NCI-H146 treated with DMSO at 0.1 percent for 48 hours (cell line): ENCODE results near the gene TM9SF2.
A peak's percentile ranks its signal among the peaks of the same experiment; 100 is the strongest.

Source experiments
- DNase-seq: peaks from one replicate; lab custom pipeline; 2025; ENCODE audit not compliant: unreplicated experiment; lab: John Stamatoyannopoulos, UW

The TM9SF2 gene

GRCh38 chr13:99575376-99576120, 74.3 kb downstream of the TM9SF2 start:
- DNase-seq, result no peak

- no peak for DNase-seq
Observed at GRCh38 chr13:99577934-99578917, 77.0 kb downstream of the TM9SF2 start.

GRCh38 chr13:99580500-99581268, 79.4 kb downstream of the TM9SF2 start:
- DNase-seq, result no peak

- no peak for DNase-seq
Observed at GRCh38 chr13:99582511-99582910, 81.2 kb downstream of the TM9SF2 start.

- DNase-seq, result no peak
Observed at GRCh38 chr13:99585609-99586008, 84.3 kb downstream of the TM9SF2 start.

- no peak for DNase-seq
Observed at GRCh38 chr13:99587021-99587420, 85.7 kb downstream of the TM9SF2 start.

- DNase-seq, result no peak
Observed at GRCh38 chr13:99587893-99588606, 86.8 kb downstream of the TM9SF2 start.

- DNase-seq, result no peak
Observed at GRCh38 chr13:99589575-99589974, 88.3 kb downstream of the TM9SF2 start.

- DNase-seq, result no peak
Observed at GRCh38 chr13:99590519-99591011, 89.3 kb downstream of the TM9SF2 start.

- no peak for DNase-seq
Observed at GRCh38 chr13:99596180-99596579, 94.9 kb downstream of the TM9SF2 start.

- no peak for DNase-seq
Observed at GRCh38 chr13:99600318-99600717, 99.0 kb downstream of the TM9SF2 start.

GRCh38 chr13:99601535-99601934, 100.3 kb downstream of the TM9SF2 start:
- DNase-seq, result no peak

GRCh38 chr13:99604636-99605035, 103.4 kb downstream of the TM9SF2 start:
- DNase-seq, result no peak

GRCh38 chr13:99605420-99606323, 104.4 kb downstream of the TM9SF2 start:
- DNase-seq, result peak; percentile 74

- DNase-seq, result peak; percentile 74
Observed at GRCh38 chr13:99606324-99607066, 105.2 kb downstream of the TM9SF2 start, which contains the start of gene CLYBL. Gene CLYBL, plus strand, starts transcription at chr13:99606690.

- DNase-seq, result no peak
Observed at GRCh38 chr13:99608345-99608744, 107.1 kb downstream of the TM9SF2 start.

GRCh38 chr13:99610702-99611289, 109.5 kb downstream of the TM9SF2 start:
- no peak for DNase-seq
